GM12878 (cell line): ENCODE measurements around the gene TCF7. TPM values are rescaled to one million over a fixed set of nuclear protein-coding genes. Genes with fewer than 3 reads are reported as not detected.

Source experiments
- ATAC-seq: fragments of 200-7000 bp; cut with Tn5 transposase; 3 replicates; pipeline ENCODE4 v1.9.1; 2020; ENCODE audit warnings: mild to moderate bottlenecking, moderate library complexity
- BruUV-seq: library from RNA; stranded (reverse); fragments of 400-500 nt; replicated peaks from 2 replicates; lab custom pipeline; 2021; lab: Mats Ljungman, UMichigan
- CTCF ChIA-PET: fragments of 300-600 bp; sonication (Branson Sonifier 250); formaldehyde crosslinking; extraction: SDS; loops from one replicate; lab custom pipeline; 2021; ENCODE audit warnings: inconsistent platforms; lab: Yijun Ruan, JAX
- POLR2A ChIA-PET: fragments of 350-600 bp; formaldehyde crosslinking; extraction: SDS; loops from one replicate; lab custom pipeline; 2021; ENCODE audit warnings: inconsistent platforms; lab: Charles Lee
- RAD21 ChIA-PET: fragments of 300-600 bp; sonication (Branson Sonifier 250); formaldehyde crosslinking; loops from one replicate; lab custom pipeline; 2023; ENCODE audit warnings: antibody characterized with exemption; ENCODE audit not compliant: unreplicated experiment; lab: Charles Lee
- SMC1A ChIA-PET: fragments of 300-600 bp; sonication (Branson Sonifier 250); formaldehyde crosslinking; loops from one replicate; lab custom pipeline; 2023; ENCODE audit not compliant: unreplicated experiment, uncharacterized antibody; lab: Charles Lee
- DNase-seq: peaks from one replicate; pipeline ENCODE4 v3.0.0-alpha.2; 2011; ENCODE audit warnings: low read depth, low spot score
- FAIRE-seq: peaks from 3 replicates; lab custom pipeline; 2011; peaks lifted over from hg19 to GRCh38; lab: Jason Lieb, UNC
- H2AFZ ChIP-seq: 2 replicates; pipeline ENCODE4 v1.6.0; 2011; ENCODE audit warnings: low read depth, low read length, control low read depth; ENCODE audit not compliant: control insufficient read depth
- H3K27ac ChIP-seq: 2 replicates; pipeline ENCODE4 v1.5.1; 2011; ENCODE audit warnings: control low read depth; ENCODE audit not compliant: control insufficient read depth, insufficient read depth
- H3K27me3 ChIP-seq, 2 experiments: replicated peaks in 1 of 2; 2 replicates each; pipeline versions ENCODE4 v1.6.0 to v1.6.1; 2011; ENCODE audit warnings: low read length in 1 of 2; ENCODE audit not compliant: control insufficient read depth in 2 of 2, insufficient read depth in 2 of 2
- H3K36me3 ChIP-seq, 2 experiments: 2 replicates each; pipeline ENCODE4 v1.5.1; 2011; ENCODE audit warnings: low read length in 1 of 2; ENCODE audit not compliant: control insufficient read depth in 2 of 2, insufficient read depth in 2 of 2
- H3K4me1 ChIP-seq: 2 replicates; pipeline ENCODE4 v1.6.1; 2011; ENCODE audit warnings: mild to moderate bottlenecking, low read length, moderate library complexity, mixed read lengths; ENCODE audit not compliant: control insufficient read depth, insufficient read depth
- H3K4me2 ChIP-seq: 2 replicates; pipeline ENCODE4 v1.6.0; 2011; ENCODE audit warnings: control low read depth; ENCODE audit not compliant: control insufficient read depth, insufficient read depth
- H3K4me3 ChIP-seq: fragments of 200-600 bp; sonication (generic); 2 replicates; pipeline ENCODE4 v1.5.1; 2016
- H3K79me2 ChIP-seq: 2 replicates; pipeline ENCODE4 v1.6.0; 2011; ENCODE audit warnings: low read length; ENCODE audit not compliant: control insufficient read depth, insufficient read depth
- H3K9ac ChIP-seq: 2 replicates; pipeline ENCODE4 v1.8.0; 2011; ENCODE audit warnings: low read length, control low read depth, mixed read lengths; ENCODE audit not compliant: control insufficient read depth, insufficient read depth
- H3K9me3 ChIP-seq: replicated peaks from 3 replicates; pipeline ENCODE4 v1.5.1; 2011; ENCODE audit warnings: mild to moderate bottlenecking, low read length; ENCODE audit not compliant: control insufficient read depth, insufficient read depth
- H4K20me1 ChIP-seq: 2 replicates; pipeline ENCODE4 v1.6.0; 2011; ENCODE audit not compliant: control insufficient read depth, insufficient read depth
- ATF2 ChIP-seq: IDR thresholded peaks from 2 replicates; pipeline ENCODE4 v1.6.1; 2012; ENCODE audit warnings: low read length, inconsistent platforms
- ATF3 ChIP-seq: IDR thresholded peaks from 2 replicates; pipeline ENCODE4 v1.6.1; 2011; ENCODE audit warnings: low read depth, mild to moderate bottlenecking, low read length, moderate library complexity, borderline replicate concordance; ENCODE audit errors: extremely low read depth
- BMI1 ChIP-seq: fragments of 450-650 bp; IDR thresholded peaks from 2 replicates; pipeline ENCODE4 v1.6.1; 2016; ENCODE audit warnings: mild to moderate bottlenecking, moderate library complexity, borderline replicate concordance
- FOS ChIP-seq: IDR thresholded peaks from 3 replicates; pipeline ENCODE4 v1.6.1; 2011; ENCODE audit warnings: borderline replicate concordance; ENCODE audit not compliant: insufficient read length; ENCODE audit errors: extremely low read depth
- IKZF1 ChIP-seq: fragments of 450-650 bp; conservative IDR thresholded peaks from 2 replicates; pipeline ENCODE4 v1.6.1; 2017; ENCODE audit warnings: antibody characterized with exemption, mild to moderate bottlenecking
- KAT2A ChIP-seq: conservative IDR thresholded peaks from 2 replicates; pipeline ENCODE4 v1.6.1; 2011; ENCODE audit warnings: low read depth, low read length; ENCODE audit not compliant: control insufficient read depth
- PML ChIP-seq: IDR thresholded peaks from 2 replicates; pipeline ENCODE4 v1.6.1; 2012; ENCODE audit warnings: low read length, inconsistent platforms
- POLR2A ChIP-seq: IDR thresholded peaks from 2 replicates; pipeline ENCODE4 v1.6.1; 2011; ENCODE audit warnings: low read depth, mild to moderate bottlenecking, low read length
- POLR2AphosphoS5 ChIP-seq: IDR thresholded peaks from 2 replicates; pipeline ENCODE4 v1.6.1; 2011; ENCODE audit warnings: mild to moderate bottlenecking, low read length, inconsistent platforms
- SMC3 ChIP-seq: IDR thresholded peaks from 2 replicates; pipeline ENCODE4 v1.6.1; 2011; ENCODE audit warnings: low read length, improper control_type of control experiment, borderline replicate concordance
- TCF7 ChIP-seq: IDR thresholded peaks from 2 replicates; pipeline ENCODE4 v1.6.1; 2014; ENCODE audit warnings: antibody characterized with exemption, borderline replicate concordance
- YBX1 ChIP-seq: fragments of 450-650 bp; IDR thresholded peaks from 2 replicates; pipeline ENCODE4 v1.6.1; 2016; ENCODE audit warnings: antibody characterized with exemption
- ZSCAN29 ChIP-seq: fragments of 450-650 bp; IDR thresholded peaks from 2 replicates; pipeline ENCODE4 v1.6.1; 2017; ENCODE audit warnings: mild to moderate bottlenecking, moderate library complexity
- WGBS: methylation state at CpG from one replicate; pipeline ENCODE4 v1.1.6; 2016; ENCODE audit warnings: low lambda C conversion rate; ENCODE audit not compliant: insufficient replicate concordance, insufficient coverage; ENCODE audit errors: missing lambda C conversion rate; 5-methylcytosine and 5-hydroxymethylcytosine counted together
- in situ Hi-C: fragments of 300-500 bp; cut with MboI; formaldehyde crosslinking; loops from 9 replicates; pipeline ENCODE4 v1.14.3; 2018; ENCODE audit warnings: mixed read lengths
- intact Hi-C: fragments of 100-400 bp; cut with micrococcal nuclease; formaldehyde crosslinking; loops from one replicate; pipeline ENCODE4 v1.14.2; 2022; ENCODE audit not compliant: unreplicated experiment
- polyA plus RNA-seq, 11 experiments: library from polyadenylated mRNA; depleted of rRNA in 4 of 11; unstranded in 6 of 11; stranded (reverse) in 5 of 11; fragments of >200 nt; fragmentation: Nextera tagmentation in 4 of 11; fragmentation: Illumina TruSeq in 1 of 11; extraction: Ambion mirVana in 4 of 11; extraction: Trizol in 1 of 11; gene quantifications; 1 replicate in 1 of 11; 2 replicates in 10 of 11; pipeline versions ENCODE4 v1.2.1 to v1.2.3, GENCODE V29; 2011 to 2016; ENCODE audit warnings: inconsistent platforms in 2 of 11, missing spikeins in 2 of 11, low read depth in 1 of 11
- total RNA-seq, 4 experiments: library from RNA; depleted of rRNA in 3 of 4; stranded (reverse); fragments of >200 nt in 3 of 4; fragmentation: Illumina TruSeq in 1 of 4; extraction: Trizol in 1 of 4; gene quantifications; 2 replicates each; pipeline versions ENCODE4 v1.2.1 to v1.2.3, GENCODE V29; 2013 to 2021
- TF ChIP-seq, protein P1 (sequence below): fragments of 450-650 bp; IDR thresholded peaks from 2 replicates; pipeline ENCODE4 v1.6.1; 2017; ENCODE audit warnings: antibody characterized with exemption, mild to moderate bottlenecking, moderate library complexity

TCF7 gene
- total and polyA plus RNA-seq, 10 of the 15 experiments (the other 5 are each of a cell fraction or from before 2014, with no cell fraction given): 10.0 to 60.2 (median 23.6) TPM

GRCh38 chr5:134149571-134150303 is 35.3 kb downstream of the TCF7 start:
- H3K27me3 ChIP-seq: no peaks in the 10 kb centered on the region
- TF ChIP-seq KAT2A (no peak), SMC3 (no peak), ZSCAN29 (no peak), POLR2A (peak; percentile 37; the same call in 1 of the 2 replicates), TCF7 (0 out of 2 replicates have a peak, but pooled peaks have one; percentile 8), ATF2 (0 out of 2 replicates have a peak, but pooled peaks have one; percentile 10), YBX1 (no peak), FOS (no peak), POLR2AphosphoS5 (peak; percentile 45; the same call in 1 of the 2 replicates), BMI1 (no peak), PML (peak; percentile 47; the same call in 1 of the 2 replicates), ATF3 (no peak), IKZF1 (no peak)
- TF ChIP-seq, protein P1, sequence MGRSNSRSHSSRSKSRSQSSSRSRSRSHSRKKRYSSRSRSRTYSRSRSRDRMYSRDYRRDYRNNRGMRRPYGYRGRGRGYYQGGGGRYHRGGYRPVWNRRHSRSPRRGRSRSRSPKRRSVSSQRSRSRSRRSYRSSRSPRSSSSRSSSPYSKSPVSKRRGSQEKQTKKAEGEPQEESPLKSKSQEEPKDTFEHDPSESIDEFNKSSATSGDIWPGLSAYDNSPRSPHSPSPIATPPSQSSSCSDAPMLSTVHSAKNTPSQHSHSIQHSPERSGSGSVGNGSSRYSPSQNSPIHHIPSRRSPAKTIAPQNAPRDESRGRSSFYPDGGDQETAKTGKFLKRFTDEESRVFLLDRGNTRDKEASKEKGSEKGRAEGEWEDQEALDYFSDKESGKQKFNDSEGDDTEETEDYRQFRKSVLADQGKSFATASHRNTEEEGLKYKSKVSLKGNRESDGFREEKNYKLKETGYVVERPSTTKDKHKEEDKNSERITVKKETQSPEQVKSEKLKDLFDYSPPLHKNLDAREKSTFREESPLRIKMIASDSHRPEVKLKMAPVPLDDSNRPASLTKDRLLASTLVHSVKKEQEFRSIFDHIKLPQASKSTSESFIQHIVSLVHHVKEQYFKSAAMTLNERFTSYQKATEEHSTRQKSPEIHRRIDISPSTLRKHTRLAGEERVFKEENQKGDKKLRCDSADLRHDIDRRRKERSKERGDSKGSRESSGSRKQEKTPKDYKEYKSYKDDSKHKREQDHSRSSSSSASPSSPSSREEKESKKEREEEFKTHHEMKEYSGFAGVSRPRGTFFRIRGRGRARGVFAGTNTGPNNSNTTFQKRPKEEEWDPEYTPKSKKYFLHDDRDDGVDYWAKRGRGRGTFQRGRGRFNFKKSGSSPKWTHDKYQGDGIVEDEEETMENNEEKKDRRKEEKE: no peak
- no TSS peak for BruUV-seq
- ChIA-PET SMC1A (interaction anchor here (0.8 to 21.6 kb wide), 9 partner anchors 9 to 140 kb away, joined by 3 to 441 read pairs (median 4); no protein-coding TSS in a partner anchor), CTCF (interaction anchor here (0.8 to 24.1 kb wide), 5 partner anchors 9 to 123 kb away, joined by 3 to 792 read pairs (median 4); no protein-coding TSS in a partner anchor), RAD21 (interaction anchor here (5.8 kb wide), 1 partner anchor 109 kb away, joined by 63 read pairs; no protein-coding TSS in a partner anchor), POLR2A (interaction anchor here (0.5 to 1.5 kb wide), 5 partner anchors 24 to 127 kb away, joined by 3 to 5 read pairs (median 5); no protein-coding TSS in a partner anchor)
- no peaks in the 10 kb centered on the region for H3K4me1 ChIP-seq
- no peak for DNase-seq
- no peaks in the 10 kb centered on the region for H3K79me2 ChIP-seq
- no peaks in the 10 kb centered on the region for H4K20me1 ChIP-seq
- H3K36me3 ChIP-seq: peaks cover 20 to 30% of the 10 kb centered on the region in 2 experiments
- 84% methylated on average over 4 of the region's 4 CpGs for WGBS
- no peak overlapping the region for H3K9ac ChIP-seq
- no peak overlapping the region for H3K27ac ChIP-seq
- no peaks in the 10 kb centered on the region for H3K9me3 ChIP-seq
- no peak overlapping the region for H2AFZ ChIP-seq
- no peak overlapping the region for H3K4me2 ChIP-seq
- intact Hi-C loops (no loop called here), in situ Hi-C loops (no loop called here)
- no peak overlapping the region for H3K4me3 ChIP-seq
- ATAC-seq: no peak
- no peak for FAIRE-seq
